Adipocyte (in vitro differentiated cells): ENCODE results near the gene SAFB.

Experiments used
- DNase-seq: peaks from one replicate; pipeline ENCODE4 v3.0.0-alpha.2; 2015; ENCODE audit warnings: low read depth
- H3K27me3 ChIP-seq: replicated peaks from 2 replicates; pipeline ENCODE4 v1.7.0; 2013; ENCODE audit warnings: mild to moderate bottlenecking, low read length, moderate library complexity; ENCODE audit not compliant: control insufficient read depth, insufficient read depth
- H3K36me3 ChIP-seq: 2 replicates; pipeline ENCODE4 v1.7.0; 2013; ENCODE audit warnings: low read length, mild to moderate bottlenecking, moderate library complexity; ENCODE audit not compliant: control insufficient read depth, insufficient read depth, severe bottlenecking
- H3K4me1 ChIP-seq: 2 replicates; pipeline ENCODE4 v1.7.0; 2013; ENCODE audit warnings: mild to moderate bottlenecking, low read length, moderate library complexity; ENCODE audit not compliant: control insufficient read depth, insufficient read depth
- H3K4me3 ChIP-seq: 2 replicates; pipeline ENCODE4 v1.7.0; 2013; ENCODE audit warnings: mild to moderate bottlenecking, low read length, moderate library complexity
- H3K9ac ChIP-seq: 2 replicates; pipeline ENCODE4 v1.7.0; 2013; ENCODE audit warnings: mild to moderate bottlenecking, low read length, moderate library complexity
- H3K9me3 ChIP-seq: 2 replicates; pipeline ENCODE4 v1.7.0; 2013; ENCODE audit warnings: mild to moderate bottlenecking, low read length, moderate library complexity; ENCODE audit not compliant: control insufficient read depth

Gene SAFB

DNA sequence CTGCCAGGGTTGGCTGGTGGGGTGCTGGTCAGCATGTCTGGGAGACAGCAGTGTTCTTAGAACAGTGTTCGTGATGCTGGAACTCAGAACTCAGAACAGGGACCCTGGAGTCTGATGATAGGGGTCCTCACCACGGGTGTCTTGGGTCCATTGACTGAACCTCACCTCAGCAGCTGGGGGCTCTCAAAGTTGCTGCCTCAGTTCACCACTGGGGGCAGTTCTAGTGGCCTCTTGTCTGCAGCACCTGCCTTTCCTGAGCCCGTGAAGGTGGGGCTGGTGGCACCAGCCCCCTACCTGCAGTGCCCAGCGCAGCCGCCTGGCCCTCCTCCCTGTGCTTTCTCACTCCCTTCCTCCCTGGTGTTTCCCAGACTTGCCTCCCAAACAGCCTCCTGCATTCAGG lies 28.5 kb downstream of the SAFB start:
- no peak overlapping the region for H3K4me3 ChIP-seq
- H3K9me3 ChIP-seq, result no peaks in the 10 kb centered on the region
- no peaks in the 10 kb centered on the region for H3K27me3 ChIP-seq
- peaks cover 89% of the 10 kb centered on the region for H3K36me3 ChIP-seq
- no peaks in the 10 kb centered on the region for H3K4me1 ChIP-seq
- no peak for DNase-seq
- H3K9ac ChIP-seq, result no peak overlapping the region

- peaks cover 84% of the 10 kb centered on the region for H3K36me3 ChIP-seq
- H3K9me3 ChIP-seq, result no peaks in the 10 kb centered on the region
- no peak overlapping the region for H3K4me3 ChIP-seq
- no peaks in the 10 kb centered on the region for H3K4me1 ChIP-seq
- H3K27me3 ChIP-seq, result no peaks in the 10 kb centered on the region
- DNase-seq, result no peak
- H3K9ac ChIP-seq, result no peak overlapping the region
These were observed 29.4 kb downstream of the SAFB start for GRCh38 chr19:5652261-5652660.

DNA sequence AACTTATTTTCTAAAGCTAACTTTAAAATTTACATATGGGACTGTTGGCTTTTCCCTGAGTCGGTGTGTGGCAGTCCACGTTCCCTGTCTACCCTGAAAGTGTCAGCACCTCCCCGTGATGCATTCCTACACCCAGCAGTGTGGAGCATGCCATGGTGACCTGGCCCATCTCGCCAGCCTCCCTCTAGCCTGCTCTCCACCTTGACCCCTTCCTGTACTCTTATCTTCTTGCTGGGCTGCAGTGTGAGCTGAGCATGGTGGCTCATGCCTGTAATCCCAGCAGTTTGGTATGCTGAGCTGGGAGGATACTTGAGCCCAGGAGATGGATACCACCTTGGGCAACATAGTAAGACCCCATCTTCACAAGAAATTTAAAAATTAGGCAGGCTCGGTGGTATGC lies 32.0 kb downstream of the SAFB start:
- peaks cover 84% of the 10 kb centered on the region for H3K36me3 ChIP-seq
- DNase-seq, result no peak

DNA sequence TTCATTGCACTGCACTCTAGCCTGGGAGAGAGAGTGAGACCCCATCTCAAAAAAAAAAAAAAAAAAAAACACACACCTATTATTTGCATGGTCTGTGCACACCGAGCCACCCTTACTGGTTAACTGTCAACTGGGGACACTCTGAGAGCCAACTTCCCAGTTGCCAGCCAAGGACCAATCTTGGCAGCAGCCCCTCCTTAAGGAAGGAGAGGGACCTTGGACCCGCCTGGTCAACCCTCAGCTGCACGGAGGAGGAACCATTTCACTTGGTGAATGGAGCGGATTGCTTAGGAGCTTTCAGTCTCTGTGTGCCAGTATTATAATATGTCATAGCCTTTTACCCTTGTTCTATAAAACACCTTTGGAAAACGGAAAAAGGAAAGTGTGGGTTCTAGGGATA lies 32.5 kb downstream of the SAFB start:
- Histone ChIP-seq H3K36me3 (peaks cover 84% of the 10 kb centered on the region), H3K27me3 (no peaks in the 10 kb centered on the region), H3K9me3 (no peaks in the 10 kb centered on the region), H3K4me3 (no peak overlapping the region), H3K9ac (no peak overlapping the region), H3K4me1 (no peaks in the 10 kb centered on the region)
- DNase-seq, result no peak

More for the DNA sequence above, 32.0 kb downstream of the SAFB start:
- Histone ChIP-seq H3K9me3 (no peaks in the 10 kb centered on the region), H3K9ac (no peak overlapping the region), H3K4me1 (no peaks in the 10 kb centered on the region), H3K4me3 (no peak overlapping the region), H3K27me3 (no peaks in the 10 kb centered on the region)

GRCh38 chr19:5661483-5661882 lies 38.6 kb downstream of the SAFB start:
- H3K4me1 ChIP-seq, result peaks cover 6% of the 10 kb centered on the region
- no peaks in the 10 kb centered on the region for H3K27me3 ChIP-seq
- no peak overlapping the region for H3K4me3 ChIP-seq
- H3K9me3 ChIP-seq, result no peaks in the 10 kb centered on the region
- DNase-seq, result no peak
- peaks cover 87% of the 10 kb centered on the region for H3K36me3 ChIP-seq
- no peak overlapping the region for H3K9ac ChIP-seq

DNA sequence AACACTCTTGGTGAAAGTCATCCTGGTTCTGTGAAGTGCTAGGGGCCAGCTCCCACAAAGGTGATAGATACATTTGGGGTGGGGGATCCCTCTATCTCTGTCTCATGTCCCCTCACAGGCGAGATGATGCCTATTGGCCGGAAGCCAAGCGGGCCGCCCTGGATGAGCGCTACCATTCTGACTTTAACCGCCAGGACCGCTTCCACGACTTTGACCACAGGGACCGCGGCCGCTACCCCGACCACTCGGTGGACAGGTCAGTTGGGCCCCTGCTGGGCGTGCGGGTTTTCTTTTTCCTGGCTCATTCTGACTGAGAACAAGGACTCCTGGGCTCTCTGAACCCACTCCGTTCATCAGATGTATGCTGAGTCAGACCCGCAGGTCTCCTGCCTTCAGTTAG lies 41.0 kb downstream of the SAFB start:
- H3K9me3 ChIP-seq, result no peaks in the 10 kb centered on the region
- no peak for DNase-seq
- peaks cover 6% of the 10 kb centered on the region for H3K4me1 ChIP-seq
- no peak overlapping the region for H3K4me3 ChIP-seq
- H3K27me3 ChIP-seq, result no peaks in the 10 kb centered on the region
- H3K9ac ChIP-seq, result no peak overlapping the region
- H3K36me3 ChIP-seq, result peaks cover 92% of the 10 kb centered on the region

DNA sequence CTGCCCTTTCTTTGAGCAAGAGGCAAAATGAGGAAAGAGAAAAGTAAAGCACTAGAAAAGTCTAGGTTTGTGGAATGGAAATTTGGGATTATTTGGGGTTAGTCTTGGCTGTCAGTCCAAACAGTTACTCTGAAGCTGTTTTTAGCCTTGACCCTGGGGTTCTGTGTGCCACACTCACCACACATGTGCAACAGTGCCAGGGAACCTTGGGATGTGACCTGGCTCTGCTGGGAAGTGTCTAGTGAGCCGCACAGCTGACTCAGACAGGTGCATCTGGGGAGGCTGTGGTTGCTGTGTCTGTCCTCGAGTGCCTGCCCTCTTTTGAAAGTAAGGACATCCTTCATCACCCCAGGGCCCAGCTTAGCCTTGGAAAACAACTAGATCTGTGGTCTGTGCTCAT lies 41.6 kb downstream of the SAFB start:
- Histone ChIP-seq H3K27me3 (no peaks in the 10 kb centered on the region), H3K4me3 (no peak overlapping the region), H3K9ac (no peak overlapping the region), H3K36me3 (peaks cover 96% of the 10 kb centered on the region), H3K4me1 (peaks cover 6% of the 10 kb centered on the region), H3K9me3 (no peaks in the 10 kb centered on the region)
- DNase-seq, result no peak

GRCh38 chr19:5665781-5666513 lies 43.1 kb downstream of the SAFB start:
- H3K9ac ChIP-seq, result no peak overlapping the region
- H3K4me1 ChIP-seq, result peaks cover 6% of the 10 kb centered on the region
- peak; percentile 49 for DNase-seq
- H3K4me3 ChIP-seq, result no peak overlapping the region
- H3K36me3 ChIP-seq, result peaks cover 86% of the 10 kb centered on the region
- no peaks in the 10 kb centered on the region for H3K9me3 ChIP-seq
- no peaks in the 10 kb centered on the region for H3K27me3 ChIP-seq

- peaks cover 79% of the 10 kb centered on the region for H3K36me3 ChIP-seq
- H3K9ac ChIP-seq, result no peak overlapping the region
- no peak for DNase-seq
- H3K9me3 ChIP-seq, result no peaks in the 10 kb centered on the region
- no peaks in the 10 kb centered on the region for H3K27me3 ChIP-seq
- peaks cover 6% of the 10 kb centered on the region for H3K4me1 ChIP-seq
- no peak overlapping the region for H3K4me3 ChIP-seq
These were observed 44.2 kb downstream of the SAFB start for GRCh38 chr19:5666921-5667610.

DNA sequence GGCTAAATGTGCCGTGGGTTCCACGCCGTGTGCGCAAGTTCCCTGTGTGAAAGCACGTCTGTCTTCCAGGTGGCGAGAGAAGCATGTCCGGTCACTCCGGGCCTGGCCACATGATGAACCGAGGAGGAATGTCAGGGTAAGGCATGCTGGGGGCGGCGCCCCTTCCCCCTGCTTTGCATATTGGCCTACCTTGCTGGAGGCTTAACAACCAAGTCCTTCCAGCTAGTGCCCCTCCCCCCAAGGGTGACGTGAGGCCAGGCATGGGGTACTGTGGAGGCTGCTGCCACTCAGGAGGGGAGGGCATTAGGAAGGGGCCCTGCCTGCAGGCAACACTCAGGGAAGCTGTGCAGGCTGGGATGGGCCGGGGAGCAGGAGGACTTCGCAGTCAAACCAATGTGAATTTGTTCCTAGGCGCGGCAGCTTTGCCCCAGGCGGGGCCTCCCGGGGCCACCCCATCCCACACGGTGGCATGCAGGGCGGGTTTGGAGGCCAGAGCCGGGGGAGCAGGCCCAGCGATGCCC lies 44.9 kb downstream of the SAFB start:
- Histone ChIP-seq H3K9ac (no peak overlapping the region), H3K9me3 (no peaks in the 10 kb centered on the region), H3K27me3 (no peaks in the 10 kb centered on the region), H3K4me1 (peaks cover 6% of the 10 kb centered on the region), H3K36me3 (peaks cover 75% of the 10 kb centered on the region), H3K4me3 (no peak overlapping the region)
- no peak for DNase-seq

GRCh38 chr19:5669212-5669611 lies 46.3 kb downstream of the SAFB start:
- Histone ChIP-seq H3K27me3 (no peaks in the 10 kb centered on the region), H3K4me3 (no peak overlapping the region), H3K9ac (no peak overlapping the region), H3K9me3 (no peaks in the 10 kb centered on the region), H3K36me3 (peaks cover 61% of the 10 kb centered on the region), H3K4me1 (peaks cover 6% of the 10 kb centered on the region)
- no peak for DNase-seq
